A204.1 (cell line): ENCODE results near the gene ZNF891.

Experiments used
- FAIRE-seq: peaks from 2 replicates; lab custom pipeline; 2012; peaks lifted over from hg19 to GRCh38; lab: Jason Lieb, UNC

Gene ZNF891

GRCh38 chr12:133130038-133130807 lies at the start of gene ZNF891, which contains the start of gene ZNF10:
Gene ZNF891, minus strand, starts transcription at chr12:133130274. Its CDS starts 8,356 bp downstream, at chr12:133121918.
Gene ZNF10, plus strand, starts transcription at chr12:133130627. Its CDS starts 13,866 bp downstream, at chr12:133144493.
- no peak for FAIRE-seq

GRCh38 chr12:133174901-133175300 lies 44.8 kb upstream of the ZNF891 start:
- FAIRE-seq: no peak

GRCh38 chr12:133172491-133172890 lies 42.4 kb upstream of the ZNF891 start:
- no peak for FAIRE-seq

- no peak for FAIRE-seq
Observed at GRCh38 chr12:133165776-133166175, 35.7 kb upstream of the ZNF891 start.

- FAIRE-seq: no peak
Observed at GRCh38 chr12:133156125-133156690, 26.1 kb upstream of the ZNF891 start.

- no peak for FAIRE-seq
Observed at GRCh38 chr12:133145981-133146380, 15.9 kb upstream of the ZNF891 start.

- no peak for FAIRE-seq
Observed at GRCh38 chr12:133135747-133136146, 5.7 kb upstream of the ZNF891 start.

- no peak for FAIRE-seq
Observed at GRCh38 chr12:133130808-133131128, 694 bp upstream of the ZNF891 start.

GRCh38 chr12:133129368-133130037 lies 571 bp downstream of the ZNF891 start:
- FAIRE-seq: no peak

GRCh38 chr12:133124674-133125073 lies 5.4 kb downstream of the ZNF891 start:
- no peak for FAIRE-seq

GRCh38 chr12:133120385-133121191 lies 9.5 kb downstream of the ZNF891 start:
- FAIRE-seq: no peak

- FAIRE-seq: no peak
Observed at GRCh38 chr12:133108150-133108549, 21.9 kb downstream of the ZNF891 start.

GRCh38 chr12:133107121-133107520 lies 23.0 kb downstream of the ZNF891 start:
- FAIRE-seq: no peak

GRCh38 chr12:133106253-133106652 lies 23.8 kb downstream of the ZNF891 start:
- no peak for FAIRE-seq

- no peak for FAIRE-seq
Observed at GRCh38 chr12:133105620-133106019, 24.5 kb downstream of the ZNF891 start.

- FAIRE-seq: no peak
Observed at GRCh38 chr12:133083345-133083744, 46.7 kb downstream of the ZNF891 start.

GRCh38 chr12:133081159-133081780 lies 48.8 kb downstream of the ZNF891 start:
- no peak for FAIRE-seq

- peak; percentile 77 for FAIRE-seq
Observed at GRCh38 chr12:133080368-133081158, 49.5 kb downstream of the ZNF891 start, which contains the start of gene ZNF140. Gene ZNF140, plus strand, starts transcription at chr12:133080923. Its CDS starts 398 bp downstream, at chr12:133081321.

- FAIRE-seq: peak; percentile 97
Observed at GRCh38 chr12:133080026-133080367, 50.1 kb downstream of the ZNF891 start.

- peak; percentile 47 for FAIRE-seq
Observed at GRCh38 chr12:133073836-133074235, 56.2 kb downstream of the ZNF891 start.

- FAIRE-seq: no peak
Observed at GRCh38 chr12:133063556-133063955, 66.5 kb downstream of the ZNF891 start.
